ENCODE measurements around the gene DOCK2. TPM values are rescaled to one million over a fixed set of nuclear protein-coding genes. Genes with fewer than 3 reads are reported as not detected.

The DOCK2 gene
- total and polyA plus RNA-seq, 9 of the 15 experiments (the other 6 are each of a cell fraction or from before 2014, with no cell fraction given): 4.5 to 42.6 (median 20.5) TPM

DNA sequence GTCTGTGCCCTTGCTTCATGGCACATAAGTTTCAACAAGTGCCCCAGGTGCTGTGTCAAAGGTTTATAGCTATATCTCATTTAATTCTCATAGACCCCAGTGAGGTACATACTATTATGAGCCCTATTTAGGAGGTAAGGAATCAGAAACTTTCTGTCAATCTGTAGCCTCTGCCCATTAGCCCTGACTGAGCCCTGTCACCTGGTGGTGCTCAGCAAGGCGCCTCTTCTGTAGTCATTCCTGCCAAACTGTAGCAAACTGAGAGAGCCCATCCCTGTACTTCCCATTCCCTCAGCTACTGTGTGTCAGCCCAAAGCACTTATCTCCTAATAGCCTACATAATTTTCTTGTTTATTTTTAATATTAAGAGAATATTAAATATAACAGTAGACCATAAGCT lies 422.1 kb downstream of the DOCK2 start (continued):
- no peak for TF ChIP-seq RBBP5 (IDR thresholded peaks at IDR 0.05; ENCODE audit: borderline replicate concordance, insufficient read depth, low read length, poor library complexity, severe bottlenecking)
- TF ChIP-seq, protein P1, sequence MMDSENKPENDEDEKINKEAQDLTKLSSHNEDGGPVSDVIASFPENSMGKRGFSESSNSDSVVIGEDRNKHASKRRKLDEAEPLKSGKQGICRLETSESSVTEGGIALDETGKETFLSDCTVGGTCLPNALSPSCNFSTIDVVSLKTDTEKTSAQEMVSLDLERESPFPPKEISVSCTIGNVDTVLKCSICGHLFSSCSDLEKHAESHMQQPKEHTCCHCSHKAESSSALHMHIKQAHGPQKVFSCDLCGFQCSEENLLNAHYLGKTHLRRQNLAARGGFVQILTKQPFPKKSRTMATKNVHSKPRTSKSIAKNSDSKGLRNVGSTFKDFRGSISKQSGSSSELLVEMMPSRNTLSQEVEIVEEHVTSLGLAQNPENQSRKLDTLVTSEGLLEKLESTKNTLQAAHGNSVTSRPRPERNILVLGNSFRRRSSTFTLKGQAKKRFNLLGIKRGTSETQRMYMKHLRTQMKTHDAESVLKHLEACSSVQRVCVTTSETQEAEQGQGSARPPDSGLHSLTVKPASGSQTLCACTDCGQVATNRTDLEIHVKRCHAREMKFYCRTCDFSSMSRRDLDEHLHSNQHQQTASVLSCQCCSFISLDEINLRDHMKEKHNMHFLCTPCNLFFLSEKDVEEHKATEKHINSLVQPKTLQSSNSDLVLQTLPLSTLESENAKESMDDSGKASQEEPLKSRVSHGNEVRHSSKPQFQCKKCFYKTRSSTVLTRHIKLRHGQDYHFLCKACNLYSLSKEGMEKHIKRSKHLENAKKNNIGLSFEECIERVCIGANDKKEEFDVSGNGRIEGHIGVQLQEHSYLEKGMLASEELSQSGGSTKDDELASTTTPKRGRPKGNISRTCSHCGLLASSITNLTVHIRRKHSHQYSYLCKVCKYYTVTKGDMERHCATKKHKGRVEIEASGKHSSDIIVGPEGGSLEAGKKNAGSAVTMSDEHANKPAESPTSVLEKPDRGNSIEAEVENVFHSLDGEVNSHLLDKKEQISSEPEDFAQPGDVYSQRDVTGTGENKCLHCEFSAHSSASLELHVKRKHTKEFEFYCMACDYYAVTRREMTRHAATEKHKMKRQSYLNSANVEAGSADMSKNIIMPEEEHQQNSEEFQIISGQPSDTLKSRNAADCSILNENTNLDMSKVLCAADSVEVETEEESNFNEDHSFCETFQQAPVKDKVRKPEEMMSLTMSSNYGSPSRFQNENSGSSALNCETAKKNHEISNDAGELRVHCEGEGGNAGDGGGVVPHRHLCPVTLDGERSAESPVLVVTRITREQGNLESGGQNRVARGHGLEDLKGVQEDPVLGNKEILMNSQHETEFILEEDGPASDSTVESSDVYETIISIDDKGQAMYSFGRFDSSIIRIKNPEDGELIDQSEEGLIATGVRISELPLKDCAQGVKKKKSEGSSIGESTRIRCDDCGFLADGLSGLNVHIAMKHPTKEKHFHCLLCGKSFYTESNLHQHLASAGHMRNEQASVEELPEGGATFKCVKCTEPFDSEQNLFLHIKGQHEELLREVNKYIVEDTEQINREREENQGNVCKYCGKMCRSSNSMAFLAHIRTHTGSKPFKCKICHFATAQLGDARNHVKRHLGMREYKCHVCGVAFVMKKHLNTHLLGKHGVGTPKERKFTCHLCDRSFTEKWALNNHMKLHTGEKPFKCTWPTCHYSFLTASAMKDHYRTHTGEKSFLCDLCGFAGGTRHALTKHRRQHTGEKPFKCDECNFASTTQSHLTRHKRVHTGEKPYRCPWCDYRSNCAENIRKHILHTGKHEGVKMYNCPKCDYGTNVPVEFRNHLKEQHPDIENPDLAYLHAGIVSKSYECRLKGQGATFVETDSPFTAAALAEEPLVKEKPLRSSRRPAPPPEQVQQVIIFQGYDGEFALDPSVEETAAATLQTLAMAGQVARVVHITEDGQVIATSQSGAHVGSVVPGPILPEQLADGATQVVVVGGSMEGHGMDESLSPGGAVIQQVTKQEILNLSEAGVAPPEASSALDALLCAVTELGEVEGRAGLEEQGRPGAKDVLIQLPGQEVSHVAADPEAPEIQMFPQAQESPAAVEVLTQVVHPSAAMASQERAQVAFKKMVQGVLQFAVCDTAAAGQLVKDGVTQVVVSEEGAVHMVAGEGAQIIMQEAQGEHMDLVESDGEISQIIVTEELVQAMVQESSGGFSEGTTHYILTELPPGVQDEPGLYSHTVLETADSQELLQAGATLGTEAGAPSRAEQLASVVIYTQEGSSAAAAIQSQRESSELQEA (IDR thresholded peaks at IDR 0.05; ENCODE audit: low read depth): no peak
- no peak for TF ChIP-seq IRF9 (tag; IDR thresholded peaks at IDR 0.05)

All from K562 (cell line).